Activated CD4-positive, CD25-positive, alpha-beta regulatory T cell treated with anti-CD3 and anti-CD28 coated beads, Interleukin-2, amount 50 U/mL, for 72 hours (primary cell): ENCODE results near the gene FGB.

Experiments used
- DNase-seq: peaks from one replicate; pipeline ENCODE4 v3.0.0; 2021

FGB gene

DNA sequence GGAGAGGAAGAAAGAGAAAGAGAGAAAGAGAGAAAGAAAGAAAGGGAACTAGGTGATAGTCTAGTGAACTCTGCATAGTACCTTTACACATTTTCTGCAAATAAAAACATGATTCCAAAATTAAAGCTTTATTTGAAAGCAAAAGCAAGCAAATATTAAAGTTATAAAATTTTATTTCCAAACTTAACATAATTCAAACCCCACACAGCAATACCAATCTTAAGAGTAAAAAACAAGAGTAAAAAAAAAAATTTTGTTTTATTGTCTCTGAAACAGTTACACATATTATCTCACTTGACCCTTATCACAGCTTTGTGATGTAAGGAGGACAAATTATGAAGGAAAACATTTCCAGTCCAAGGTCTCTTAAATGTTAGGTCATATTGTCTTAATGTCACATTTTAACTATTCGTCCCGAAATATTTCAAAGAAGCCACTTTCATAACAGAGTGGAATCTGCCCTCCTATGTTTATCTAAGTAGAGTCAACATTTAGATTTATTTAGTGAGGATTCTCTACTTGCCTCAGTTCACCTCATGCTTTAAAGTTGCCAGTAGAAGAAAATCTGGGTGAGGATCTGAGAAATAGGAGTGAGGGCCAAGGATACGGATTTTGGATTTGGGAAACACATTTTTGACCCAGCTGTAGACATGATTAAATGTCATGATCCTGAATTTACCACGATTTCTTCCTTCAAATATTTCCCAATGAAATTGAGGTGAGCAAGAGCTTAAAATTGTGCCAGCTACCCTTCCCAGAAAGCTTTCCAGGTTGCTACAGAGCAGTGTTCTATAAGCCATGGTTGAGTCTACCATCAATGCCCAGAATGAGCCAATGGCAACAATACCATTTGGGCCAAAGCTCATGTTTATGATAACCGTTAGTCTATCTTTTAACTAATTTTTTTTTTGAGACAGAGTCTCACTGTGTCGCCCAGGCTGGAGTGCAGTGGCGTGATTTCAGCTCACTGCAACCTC is 35.3 kb downstream of the FGB start:
- DNase-seq = no peak

- no peak for DNase-seq
Measured at GRCh38 chr4:154602404-154603020, 39.7 kb downstream of the FGB start.

GRCh38 chr4:154603033-154603943 is 40.5 kb downstream of the FGB start:
- DNase-seq = no peak

- DNase-seq = no peak
Measured at GRCh38 chr4:154604696-154605200, 41.9 kb downstream of the FGB start.

DNA sequence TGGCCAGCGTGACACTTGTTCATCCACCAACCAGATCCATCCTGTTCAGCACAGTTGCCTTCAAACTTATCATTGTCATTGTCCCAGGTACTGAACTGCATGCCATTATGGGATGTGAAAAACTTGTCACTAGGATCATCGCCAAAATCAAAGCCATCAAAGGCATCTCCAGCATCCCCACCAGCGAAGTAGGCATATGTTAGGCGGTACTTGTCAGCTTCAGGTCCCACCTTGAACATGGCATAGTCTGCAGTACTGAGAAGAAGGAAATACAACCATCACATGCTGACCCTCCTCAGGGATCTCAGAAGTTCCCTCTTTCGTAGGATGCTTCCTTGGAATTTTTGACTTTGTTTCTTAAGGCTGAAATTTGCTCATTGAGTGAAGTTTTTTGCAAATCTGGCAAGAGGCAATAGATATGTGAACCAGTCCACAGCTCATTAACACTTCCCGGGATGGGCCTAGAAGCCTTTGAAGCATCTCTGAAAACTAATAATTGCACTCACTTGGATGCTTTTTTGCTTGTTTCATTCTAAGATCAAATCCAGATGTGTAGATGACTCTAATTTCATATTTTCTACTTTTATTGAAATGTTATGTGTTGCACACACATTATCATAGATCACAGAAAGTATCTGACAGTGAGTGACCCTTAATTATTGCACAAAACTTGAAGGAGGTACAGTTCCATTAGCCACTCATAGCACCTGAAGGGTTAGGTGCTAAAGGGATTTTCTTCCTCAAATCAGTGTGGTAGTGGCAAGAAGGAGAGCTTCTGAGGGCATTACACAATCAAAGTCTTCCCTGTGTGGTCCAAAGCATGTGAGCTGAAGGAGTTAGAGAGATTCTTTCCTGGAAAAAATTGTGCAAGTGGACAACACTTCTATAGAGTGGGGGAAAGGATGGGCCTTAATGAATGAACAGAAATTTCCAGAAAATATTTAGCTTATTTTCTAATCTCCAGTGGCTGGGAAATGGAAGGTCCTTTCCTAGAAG is 44.2 kb downstream of the FGB start:
- DNase-seq = no peak

- DNase-seq = no peak
Measured at GRCh38 chr4:154608361-154609252, 45.8 kb downstream of the FGB start.

- DNase-seq = no peak
Measured at GRCh38 chr4:154609532-154609931, 46.7 kb downstream of the FGB start.

DNA sequence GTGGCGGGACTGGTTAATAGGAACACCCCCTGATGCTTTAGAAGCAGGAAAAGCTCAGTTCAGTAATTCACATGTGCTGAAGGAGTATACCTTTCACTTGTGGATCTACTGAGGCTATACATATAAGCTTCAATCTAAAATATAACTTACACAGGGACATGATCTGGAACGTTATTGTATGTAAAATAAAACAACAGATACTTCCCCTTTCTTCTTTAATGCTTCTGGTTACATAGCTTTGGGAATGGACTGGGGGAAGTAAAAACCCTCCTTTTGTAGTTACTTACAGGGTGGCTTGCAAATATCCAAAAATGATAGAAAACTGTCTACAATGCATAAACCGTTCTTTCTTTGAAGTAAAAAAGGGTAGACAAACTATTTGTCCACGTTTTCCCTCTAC is 47.8 kb downstream of the FGB start:
- no peak for DNase-seq

- no peak for DNase-seq
Measured at GRCh38 chr4:154611833-154612232, 49.0 kb downstream of the FGB start.

DNA sequence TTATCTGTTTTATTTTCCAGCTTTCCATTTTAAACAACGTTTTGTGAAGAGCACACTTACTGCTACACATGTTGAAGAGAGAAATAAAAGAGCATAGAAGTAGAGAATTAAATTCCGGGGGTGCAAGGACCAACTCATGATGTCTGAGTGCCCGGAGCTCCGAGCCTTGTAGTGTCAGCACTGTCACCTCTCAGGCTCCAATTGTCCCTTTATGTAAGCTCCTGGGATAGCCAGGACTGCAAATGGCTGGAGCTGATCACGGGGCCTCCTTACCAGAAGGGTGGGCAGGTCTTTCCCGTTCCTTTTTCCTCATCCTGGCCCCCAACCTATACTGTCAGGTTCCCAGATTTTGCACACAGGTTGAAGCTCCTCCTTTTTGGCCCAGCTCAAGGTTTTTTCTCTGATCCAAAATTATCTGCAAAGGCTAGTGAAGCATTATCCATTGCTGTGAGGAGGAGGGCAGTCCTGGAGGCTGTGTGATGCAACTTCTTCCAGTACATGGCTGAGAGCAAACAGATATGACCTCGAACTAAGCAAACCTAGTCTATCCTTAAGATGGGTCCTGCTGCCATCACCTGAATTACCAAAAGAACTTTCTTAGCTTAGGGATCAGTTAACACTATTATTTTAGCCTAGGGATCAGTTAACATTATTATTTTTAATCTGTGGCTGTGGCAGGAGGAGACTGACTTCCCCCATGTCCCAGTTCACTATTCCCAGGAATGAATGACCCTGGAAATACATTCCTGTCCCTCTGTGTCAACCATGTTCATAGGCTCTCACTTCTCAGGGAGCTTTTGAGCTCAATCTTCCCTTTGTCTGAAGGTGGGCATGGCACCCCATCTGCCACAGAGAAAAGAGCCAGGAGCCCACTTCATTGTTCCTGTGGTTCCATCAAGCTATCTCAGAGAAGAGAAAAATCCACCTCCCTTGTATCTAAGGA is 49.9 kb downstream of the FGB start, which contains the start of gene FGG:
Gene FGG (minus strand): TSS at position 185 of the 943 bp plus-strand sequence. CDS start 47 bp downstream, at position 138.
- DNase-seq = no peak

DNA sequence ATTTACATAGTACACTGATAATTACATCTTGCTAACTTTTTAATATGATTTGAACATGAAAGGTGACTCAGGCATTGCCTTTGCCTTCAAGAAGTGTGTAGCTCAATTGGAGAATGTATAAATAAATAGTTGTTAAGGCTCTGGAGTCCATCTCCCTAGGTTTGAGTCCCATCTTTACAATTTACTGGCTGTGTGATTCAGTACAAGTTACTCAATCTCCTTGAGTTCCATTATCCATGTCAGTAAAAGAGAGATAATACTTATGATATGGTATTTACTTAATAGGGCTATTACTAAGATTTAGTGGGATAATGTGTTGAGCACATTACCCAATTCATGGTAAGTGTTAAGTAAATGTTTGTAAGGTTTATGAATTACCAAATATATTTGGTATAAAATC is 51.5 kb downstream of the FGB start:
- DNase-seq = no peak

- no peak for DNase-seq
Measured at GRCh38 chr4:154615211-154615610, 52.4 kb downstream of the FGB start.

- no peak for DNase-seq
Measured at GRCh38 chr4:154616287-154616686, 53.5 kb downstream of the FGB start.

DNA sequence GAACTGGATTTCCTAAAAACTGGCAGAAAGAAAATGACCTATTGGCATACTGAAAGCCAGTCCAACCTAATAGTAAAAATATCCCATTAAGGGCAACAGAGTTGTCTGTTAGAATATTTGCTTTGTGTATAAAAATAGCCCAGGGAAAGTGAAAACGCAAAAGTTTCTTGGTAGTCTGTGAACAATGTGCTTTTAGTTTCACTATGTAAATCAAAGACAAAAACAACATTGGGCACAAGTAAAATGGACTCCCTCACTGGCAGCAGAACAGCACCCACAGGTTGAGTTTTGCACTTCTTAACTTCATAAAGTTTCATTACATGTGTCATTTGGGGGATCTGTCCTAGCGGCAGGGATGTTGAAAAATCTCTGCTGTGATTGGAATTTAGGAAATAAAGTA is 53.9 kb downstream of the FGB start:
- DNase-seq = no peak

DNA sequence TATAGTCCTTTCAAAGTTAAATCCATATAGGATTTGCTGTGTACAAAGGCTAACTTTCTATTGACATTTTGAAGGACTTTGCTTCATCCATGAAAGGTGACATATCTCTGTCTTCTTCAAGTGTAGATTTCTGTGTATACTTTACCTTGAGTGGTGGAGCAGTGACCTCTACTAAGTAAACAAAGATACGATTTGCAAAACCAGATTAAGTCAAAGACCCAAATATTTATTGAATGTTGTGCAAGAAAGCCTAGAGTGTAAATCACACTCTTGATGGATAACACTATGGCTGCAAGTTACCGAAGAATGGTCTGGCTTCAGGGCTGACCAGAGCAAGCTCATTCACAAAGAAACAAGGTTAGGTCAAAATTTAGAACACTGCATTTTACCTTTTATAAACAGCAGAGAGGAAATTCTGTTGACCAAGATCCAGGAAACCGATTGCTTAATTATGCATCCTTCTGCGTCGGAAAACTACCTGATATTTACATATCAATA is 55.1 kb downstream of the FGB start:
- DNase-seq = no peak

DNA sequence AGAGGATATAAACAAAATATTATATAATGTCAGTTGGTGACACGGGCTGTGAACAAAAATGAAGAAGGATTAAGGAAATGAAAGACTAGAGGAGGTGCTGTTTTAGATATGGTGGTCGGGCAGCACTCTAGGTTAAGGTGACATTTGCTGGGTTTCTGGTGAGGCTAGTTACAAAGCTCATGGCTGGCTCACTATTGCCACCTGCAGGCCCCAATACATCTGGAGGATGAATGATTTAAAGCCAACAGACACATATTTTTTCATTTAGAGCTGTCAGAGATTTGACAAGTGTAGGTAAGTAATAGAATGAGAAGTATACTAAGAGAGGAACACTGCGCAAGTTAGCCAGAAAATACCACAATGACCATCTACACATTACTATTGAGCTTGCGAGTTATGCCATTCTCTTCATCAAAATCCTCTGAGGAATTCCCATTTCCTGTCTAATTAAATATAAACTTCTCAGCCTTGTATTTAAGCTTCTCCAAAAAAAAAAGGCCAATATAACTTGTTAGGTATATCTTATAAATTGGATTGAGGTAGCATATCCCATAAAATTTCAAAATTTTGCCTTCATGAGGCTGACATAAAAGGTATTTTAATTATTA is 56.0 kb downstream of the FGB start:
- DNase-seq = no peak

- DNase-seq = no peak
Measured at GRCh38 chr4:154620111-154620510, 57.3 kb downstream of the FGB start.
